GM21786 (cell line): ENCODE results near the gene PHEX.

Experiments
- ATAC-seq: cut with Tn5 transposase; IDR thresholded peaks from one replicate; pipeline ENCODE4 v1.9.1; 2021; ENCODE audit not compliant: unreplicated experiment

The PHEX gene

DNA sequence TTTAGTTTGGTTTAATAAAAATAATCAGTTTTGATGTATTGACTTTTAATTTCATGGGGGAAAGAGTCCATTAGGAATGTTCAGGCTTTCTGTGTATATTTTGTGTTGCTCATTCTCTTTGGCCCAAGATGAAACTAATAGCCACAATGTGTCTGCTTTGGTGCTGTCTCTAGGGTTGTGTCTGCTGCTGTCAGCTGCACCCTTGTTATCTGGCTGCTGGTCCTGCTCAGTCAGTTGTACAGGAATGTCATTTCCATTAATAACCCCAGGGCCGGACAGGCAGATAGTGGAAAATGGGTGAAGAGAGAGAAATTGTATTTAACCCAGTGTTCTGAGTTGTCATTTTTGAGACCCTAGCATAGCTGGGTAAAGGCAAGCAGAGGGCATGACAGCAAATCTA lies 115.1 kb downstream of the PHEX start:
- no peak for ATAC-seq

DNA sequence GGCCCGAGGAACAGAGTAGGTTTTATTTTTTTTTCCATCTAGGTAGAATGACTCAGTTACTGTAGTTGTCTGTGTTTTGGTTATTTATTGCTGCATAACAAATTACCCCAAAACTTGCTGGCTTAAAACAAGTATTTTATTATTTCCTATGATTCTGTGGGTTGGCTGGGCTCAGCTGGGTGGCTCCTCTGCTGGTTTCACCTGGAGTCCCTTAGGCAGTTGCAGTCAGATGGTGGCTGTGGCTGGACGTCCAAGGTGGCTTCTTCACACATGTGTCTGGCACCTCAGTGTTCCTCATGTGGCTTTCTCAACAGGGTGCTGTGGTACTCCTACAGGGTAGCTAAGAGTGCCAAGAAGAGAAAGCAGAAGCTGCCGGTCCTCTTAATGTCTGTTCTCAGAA lies 115.8 kb downstream of the PHEX start:
- ATAC-seq = no peak

DNA sequence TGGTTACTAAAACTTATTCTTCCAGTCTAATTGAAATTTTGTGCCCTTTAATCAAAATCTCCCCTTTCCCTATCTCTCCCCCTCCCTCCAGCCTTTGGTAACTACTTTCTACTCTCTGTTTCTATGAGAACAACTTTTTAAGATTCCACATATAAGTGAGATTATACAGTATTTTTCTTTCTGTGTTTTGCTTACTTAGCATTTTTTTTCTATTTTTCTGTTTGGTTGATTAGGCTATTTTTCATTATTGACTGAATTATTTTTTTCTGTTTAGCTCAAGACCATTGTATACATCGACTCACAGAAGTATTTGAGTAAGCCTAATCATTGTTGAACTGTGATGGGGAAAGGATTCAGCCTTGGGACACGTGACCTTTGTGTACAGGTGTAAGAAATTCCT lies 116.4 kb downstream of the PHEX start:
- ATAC-seq = no peak

DNA sequence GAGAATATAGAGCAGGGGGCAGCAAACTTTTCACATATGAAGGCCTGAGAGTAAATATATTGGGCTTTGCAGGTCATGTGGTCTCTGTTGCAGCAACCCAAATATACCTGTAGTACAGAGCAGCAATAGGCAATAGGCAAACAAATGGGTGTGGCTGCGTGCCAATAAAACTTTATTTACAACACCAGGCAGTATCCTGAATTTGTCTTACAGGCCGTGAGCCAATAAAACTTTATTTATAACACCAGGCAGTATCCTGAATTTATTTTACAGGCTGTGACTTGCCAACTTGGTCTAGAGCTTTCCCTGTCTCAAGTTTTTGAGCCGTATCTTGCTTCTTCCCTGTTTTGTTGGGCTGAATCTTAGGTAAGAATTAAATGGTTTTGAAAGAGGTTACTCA lies 118.2 kb downstream of the PHEX start:
- no peak for ATAC-seq

DNA sequence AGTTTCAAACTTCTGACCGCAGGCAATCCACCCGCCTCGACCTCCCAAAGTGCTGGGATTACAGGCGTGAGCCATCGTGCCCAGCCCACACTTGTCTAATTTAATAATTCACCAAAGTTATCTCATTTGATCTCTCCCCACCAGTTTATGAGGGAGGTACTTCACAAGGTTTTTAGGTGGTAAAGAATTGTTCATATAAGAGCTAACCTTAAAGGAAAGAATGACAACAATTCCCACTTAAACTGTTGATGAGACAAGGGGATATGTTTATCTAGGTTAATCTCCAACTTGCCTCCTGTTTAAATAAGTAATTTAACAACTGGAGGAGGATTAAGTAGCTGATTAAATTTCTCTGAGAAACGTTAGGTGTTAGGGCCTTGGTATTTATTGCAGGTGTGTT lies 123.0 kb downstream of the PHEX start:
- ATAC-seq = no peak

DNA sequence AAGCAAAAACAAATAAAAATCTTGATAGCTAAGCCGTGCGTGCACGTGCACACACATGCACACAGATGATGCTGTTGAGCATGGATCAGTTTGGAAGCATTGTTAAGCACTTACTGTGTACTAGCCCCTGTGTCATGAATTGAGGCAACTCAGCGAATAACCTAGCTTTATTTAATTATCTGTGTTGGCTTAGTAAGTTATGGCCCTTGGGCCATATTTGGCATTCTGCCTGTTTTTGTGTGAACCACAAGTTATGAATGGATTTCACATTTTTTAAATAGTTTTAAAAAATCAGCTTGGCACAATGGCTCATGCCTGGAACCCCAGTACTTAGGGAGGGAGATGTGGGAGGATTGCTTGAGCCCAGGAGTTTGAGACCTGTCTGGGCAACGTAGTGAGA lies 126.9 kb downstream of the PHEX start:
- no peak for ATAC-seq

DNA sequence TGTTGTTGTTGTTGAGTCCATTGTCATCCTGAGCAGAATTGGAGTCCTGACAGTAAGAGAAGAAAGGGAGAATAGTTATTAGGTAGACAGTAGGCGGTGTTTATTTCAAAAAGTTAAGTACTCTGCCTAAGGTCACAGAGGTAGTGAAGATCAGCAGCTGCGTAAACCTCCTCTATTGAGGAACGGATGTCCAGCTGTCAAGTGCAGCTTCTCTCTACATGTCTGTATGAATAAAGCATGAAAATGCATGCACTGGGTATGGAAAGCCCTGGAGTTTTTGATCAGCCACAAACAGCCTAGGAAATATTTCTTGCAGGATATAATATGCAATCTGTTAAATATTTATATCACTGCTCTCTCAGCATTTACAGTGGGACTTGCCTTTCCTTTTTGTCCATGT lies 131.2 kb downstream of the PHEX start:
- no peak for ATAC-seq

DNA sequence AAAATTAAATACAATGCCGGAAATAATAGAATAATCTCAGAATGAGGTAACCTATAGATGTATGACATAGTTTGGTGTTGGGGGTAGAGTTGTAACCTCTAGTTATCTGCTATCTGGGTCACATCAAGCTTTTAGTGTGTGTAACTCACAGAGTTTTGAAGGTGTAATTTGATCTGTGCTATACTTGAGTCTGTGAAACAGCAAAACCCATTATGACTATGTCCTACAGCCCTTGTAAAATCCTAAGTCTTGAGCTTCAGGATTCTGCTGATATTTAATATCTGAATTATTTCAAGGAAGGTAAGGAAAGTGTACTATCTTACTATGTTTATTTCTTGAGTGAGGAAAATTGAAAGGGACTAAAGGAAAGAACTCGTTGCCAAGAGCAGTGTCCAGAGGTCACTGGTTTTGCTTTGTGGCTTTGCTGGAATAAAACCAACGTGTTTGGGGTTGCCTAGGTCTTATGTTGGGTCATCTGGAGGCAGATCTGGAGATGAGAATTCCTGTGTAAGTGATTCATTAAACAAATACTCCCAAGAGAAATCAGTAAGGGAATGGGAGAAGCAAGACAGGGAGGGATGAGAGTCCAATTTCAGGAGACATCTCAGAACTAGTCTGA lies 132.8 kb downstream of the PHEX start:
- ATAC-seq = no peak

DNA sequence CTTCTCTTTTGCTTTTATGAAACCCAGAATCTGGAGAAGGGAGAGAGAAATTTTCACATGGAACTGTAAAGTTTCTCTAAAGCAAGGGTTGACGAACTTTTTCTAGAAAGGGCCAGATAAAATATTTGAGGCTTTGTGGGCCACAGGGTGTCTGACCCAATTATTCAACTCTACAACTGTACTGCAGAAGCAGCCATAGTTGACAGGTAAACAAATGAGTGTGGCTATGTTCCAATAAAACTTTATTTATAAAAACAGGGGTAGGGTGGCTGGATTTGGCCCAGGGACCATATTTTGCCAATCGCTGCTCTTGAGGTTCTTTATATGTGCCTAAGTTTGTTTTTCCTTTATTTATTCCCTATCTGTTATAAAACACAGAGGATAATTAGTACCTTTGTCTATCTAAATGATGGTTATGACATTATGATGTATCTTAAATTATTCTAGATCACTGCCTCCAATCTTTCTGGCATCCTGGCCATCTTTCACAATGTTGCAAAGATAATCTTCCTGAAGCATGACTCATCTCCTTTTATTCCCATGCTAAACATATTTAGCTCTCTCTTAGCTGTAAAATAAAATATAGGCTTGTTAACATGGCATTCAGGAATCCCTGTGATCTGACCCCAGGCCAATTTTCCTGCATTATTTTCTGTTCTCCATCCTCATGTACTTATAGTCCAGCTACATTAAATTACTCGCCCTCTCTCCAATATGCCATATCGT lies 133.8 kb downstream of the PHEX start:
- ATAC-seq = no peak

DNA sequence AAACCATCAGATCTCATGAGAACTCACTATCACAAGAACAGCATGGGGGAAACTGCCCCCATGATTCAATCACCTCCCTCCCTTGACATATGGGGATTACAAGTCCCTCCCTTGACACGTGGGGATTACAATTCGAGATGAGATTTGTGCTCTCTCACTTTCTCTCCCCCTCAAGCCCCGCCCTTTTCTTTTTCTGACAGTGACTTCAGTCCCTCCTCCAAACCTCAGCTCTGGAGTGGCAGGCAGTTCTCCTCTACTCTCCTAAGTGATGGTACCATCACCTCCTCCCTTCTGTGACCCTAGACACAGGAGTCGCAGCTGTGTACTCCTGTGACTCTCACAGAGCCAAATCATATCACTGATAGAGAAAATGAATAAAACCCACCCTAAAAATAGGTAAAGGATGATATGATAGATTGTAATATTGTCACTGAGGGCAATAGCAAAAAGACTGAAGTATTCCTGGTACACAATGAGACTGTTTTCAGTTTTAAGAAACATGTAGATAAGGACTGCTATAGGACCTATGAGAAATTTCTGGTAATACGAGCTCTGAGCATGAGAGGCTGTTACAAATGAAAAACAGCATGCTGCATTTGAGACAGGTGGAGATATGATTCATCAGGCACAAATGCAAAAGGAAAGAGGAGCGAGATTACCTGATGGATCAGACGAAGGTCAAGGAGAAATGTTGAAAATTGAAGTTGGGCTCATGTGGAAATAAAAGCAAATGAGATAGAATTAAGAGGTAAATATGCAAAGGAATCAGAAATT lies 139.3 kb downstream of the PHEX start:
- ATAC-seq = no peak

DNA sequence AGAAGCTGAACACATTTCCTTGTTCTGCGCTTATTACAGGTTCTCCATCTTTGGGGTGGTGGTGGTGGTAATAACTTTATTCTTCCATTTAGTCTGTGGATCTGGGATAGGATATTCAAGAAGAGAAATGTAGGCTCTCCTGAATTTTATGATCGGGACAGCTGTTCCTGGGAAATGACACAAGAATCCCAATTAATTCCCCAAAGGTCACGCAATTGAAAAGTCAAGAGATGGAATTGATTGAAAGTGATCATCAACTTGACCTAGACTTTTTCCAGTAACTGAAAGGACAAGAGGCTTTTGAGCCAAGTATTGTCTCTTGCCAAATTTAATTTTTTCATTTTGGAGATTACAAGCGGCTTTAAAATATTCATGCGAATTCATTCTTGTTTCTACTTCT lies 141.8 kb downstream of the PHEX start:
- no peak for ATAC-seq

DNA sequence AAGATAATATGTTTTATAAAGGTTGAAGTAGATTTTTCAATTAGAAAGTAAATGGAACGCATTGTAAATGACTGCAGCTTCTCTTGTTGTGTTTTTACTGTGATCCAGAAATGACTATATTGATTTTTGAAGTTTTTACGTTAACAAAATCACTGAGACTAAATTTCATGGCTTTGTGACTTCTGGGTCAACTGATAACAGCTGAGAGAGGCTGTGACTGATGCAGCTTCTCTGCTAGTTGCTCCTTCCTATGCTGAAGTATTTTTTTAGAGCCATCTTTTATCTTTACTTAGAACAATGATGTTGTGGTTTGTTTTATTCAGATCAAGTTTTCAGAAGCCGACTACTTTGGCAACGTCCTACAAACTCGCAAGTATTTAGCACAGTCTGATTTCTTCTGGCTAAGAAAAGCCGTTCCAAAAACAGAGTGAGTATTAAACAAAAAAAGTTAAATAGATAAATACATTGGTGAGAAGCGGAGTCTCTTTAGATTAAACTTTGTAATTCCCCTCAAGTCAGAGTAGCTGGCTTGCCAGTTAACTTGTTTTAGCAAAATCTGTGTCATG lies 145.9 kb downstream of the PHEX start:
- no peak for ATAC-seq

DNA sequence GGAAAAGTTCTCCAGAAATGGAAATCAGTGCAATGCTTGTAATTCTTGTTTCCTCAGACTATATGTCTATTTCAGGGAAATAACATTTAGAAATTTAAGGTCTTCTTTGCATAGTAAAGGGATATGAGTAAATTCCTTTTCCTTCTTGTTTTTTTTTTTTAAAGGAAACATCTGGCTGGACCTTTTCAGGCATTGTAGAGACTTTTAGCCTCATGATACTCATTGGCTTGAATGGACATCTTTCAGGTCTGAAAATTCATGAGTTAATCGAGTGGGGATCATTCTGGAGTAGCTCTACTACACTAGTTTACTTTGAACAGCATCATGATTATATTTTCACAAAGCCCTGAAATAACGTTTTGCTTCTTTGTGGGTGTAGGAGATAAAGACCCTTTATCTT lies 152.0 kb downstream of the PHEX start:
- ATAC-seq = no peak

DNA sequence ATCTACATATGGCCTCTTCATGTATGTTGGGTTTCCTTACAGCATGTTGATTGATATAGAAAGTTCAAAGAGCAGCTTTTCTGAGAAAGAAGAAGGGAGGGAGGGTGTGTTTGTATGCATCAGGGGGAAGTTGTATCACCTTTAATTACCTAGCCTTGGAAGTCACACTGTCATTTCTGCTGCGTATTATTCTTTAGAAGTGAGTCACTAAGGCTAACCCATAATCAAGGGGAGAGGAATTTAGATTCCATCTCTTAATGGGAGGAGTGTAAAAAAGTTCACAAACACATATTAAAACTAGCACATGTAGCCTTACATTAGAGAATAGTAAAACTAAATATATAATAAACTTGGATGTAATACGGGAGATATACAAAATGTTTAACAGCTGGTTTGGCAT lies 154.0 kb downstream of the PHEX start:
- no peak for ATAC-seq

DNA sequence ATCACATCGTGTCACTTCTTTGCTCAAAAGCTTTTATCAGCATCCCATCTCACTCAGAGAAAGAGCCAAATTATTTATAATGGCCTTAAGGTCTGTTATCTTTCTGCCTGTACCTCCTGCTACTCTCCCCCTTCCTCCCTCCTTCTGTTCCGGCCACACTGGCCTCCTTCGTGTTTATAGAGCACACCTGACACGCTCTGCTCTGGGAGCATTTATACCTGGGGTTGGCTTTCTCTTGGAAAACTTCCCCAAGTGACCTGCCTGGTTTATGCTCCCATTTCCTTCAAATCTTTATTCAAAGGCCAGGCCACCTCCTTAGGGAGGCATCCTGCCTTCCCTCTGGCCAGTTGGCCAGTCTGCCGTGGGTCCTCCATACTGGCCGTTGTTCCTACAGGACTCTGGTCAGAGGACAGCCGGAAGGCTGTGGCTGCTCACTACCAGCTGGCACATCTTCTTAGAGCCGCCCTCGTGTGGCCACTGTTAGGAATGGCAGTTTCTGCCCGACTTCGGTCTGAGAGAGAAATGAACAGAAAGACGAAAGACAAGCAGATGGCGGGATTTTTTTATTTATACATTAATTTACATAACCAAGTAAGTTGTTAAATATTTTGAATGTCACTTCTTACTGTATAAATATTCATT lies 160.4 kb downstream of the PHEX start:
- ATAC-seq = peak; percentile 93

DNA sequence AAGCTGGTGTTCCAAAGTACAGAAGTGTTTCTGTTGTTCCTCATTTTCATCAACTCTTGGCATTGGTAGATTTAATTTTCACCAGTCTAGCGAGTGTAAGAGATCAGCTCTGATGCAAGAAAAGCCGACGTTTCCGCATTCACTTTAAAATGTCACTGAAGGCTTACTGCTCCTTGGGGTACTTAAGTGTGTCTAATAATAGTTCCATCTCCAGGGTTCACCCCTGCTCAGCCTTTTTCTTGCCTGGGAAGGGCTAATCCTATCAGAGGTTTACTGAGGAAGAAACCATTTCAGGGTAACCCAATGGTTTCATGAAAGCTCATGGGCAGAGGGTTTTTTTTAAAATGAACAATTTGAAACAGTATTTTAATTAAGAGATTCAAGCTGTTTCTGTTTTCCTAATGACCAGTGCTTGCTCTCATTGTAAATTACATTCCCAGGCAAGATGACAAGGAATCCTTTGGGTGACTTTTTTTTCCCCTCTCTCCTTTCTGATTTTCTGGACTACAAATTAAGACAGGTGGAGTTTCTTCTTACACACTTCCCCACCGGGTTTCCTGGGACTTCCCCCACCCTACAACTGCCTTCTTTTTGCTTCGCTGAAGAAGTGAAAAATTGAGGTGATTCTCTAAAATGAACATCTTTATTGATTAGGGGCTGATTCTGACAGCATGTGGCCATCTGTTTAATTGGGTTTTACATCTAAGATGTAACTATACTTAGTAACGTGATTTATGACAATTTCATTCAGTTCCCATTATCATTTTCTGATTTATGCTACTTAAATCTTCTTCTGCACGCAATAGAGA lies 161.9 kb downstream of the PHEX start:
- no peak for ATAC-seq

DNA sequence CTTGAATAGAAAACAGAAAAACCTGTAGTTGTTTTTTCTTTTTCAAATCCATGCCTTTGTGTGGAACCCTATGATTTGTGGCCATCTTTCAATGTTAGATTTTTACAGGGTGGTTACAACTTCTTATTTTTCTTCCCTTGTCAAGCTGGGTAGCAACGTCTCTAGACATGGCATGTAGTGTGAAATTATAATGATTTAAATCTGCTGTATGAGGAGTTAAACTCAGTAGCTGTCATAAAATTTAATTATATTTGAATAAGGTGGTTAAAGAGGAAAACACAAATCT lies 162.5 kb downstream of the PHEX start:
- ATAC-seq = no peak

DNA sequence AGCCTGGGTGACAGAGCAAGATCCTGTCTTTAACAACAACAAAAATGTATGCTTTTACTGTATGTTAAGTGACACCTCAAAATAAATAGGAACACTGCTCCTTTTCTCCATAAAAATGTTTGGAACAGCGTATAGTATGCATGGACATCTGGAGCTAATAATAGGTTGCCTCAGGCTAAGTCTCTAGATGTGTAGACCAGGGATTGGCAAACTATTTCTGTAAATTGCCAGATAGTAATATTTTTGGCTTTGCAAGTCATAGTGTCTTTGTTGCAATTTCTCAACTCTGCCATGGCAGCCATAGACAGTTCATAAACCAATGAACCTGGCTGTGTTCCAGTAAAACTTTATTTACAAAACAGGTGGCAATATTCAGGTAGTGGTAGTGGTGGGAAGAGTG lies 164.0 kb downstream of the PHEX start:
- ATAC-seq = no peak

DNA sequence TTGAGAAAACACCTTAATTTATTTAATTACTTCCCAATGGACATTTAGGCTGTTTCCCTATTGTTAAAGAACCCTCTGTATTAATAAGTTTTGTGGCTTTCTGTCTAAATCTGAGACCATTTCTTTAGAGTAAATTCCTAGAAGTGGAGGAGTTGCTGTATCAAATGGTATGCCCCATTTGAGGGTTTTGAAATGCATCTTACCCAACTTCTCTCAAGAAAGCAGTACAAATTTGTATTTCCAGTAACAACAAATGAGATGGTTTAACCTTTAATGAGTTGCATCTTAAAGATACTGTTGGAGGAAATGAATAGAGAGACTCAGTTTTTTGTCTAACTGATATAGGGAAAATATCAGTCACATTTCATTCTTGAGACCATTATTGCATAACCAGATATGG lies 170.1 kb downstream of the PHEX start:
- ATAC-seq = no peak

DNA sequence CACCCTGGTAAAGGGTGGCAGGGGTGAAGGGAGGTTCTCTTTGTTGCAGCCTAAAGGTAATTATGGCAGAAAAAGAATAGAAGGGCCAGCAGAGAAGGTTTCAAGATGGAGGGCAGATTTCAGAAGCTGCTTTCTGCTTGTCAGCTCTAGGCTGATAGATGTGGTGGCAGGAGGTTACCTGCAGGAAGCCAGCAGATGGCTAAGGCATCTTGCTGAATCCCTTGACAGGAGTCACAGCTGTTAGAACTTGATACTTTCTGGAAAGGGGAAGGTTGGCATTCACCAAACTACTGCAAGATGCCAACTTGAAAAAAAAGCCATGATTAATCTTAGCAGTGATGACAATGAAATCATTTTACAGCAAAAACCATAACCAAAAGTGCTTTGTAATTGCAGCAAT lies 171.1 kb downstream of the PHEX start:
- ATAC-seq = no peak

DNA sequence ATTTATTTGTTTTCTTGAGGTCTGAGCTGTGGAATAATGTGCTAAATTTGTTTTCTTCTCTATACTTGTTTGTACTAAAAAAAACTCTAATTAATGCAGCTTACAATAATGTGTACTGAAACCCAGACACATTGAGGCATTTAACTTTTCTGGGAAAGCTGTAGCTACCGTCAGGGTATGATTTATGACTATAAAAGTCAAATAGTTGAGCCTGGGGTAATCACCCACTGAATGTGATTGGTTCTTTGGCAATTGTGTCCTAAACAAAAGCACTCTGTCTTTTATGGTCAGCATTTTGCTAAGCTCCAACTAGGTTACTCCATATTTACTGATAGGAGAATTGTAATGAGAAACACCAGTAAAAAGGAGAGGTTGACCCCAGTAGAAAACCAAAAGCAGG lies 174.7 kb downstream of the PHEX start:
- no peak for ATAC-seq
